ENCODE results near the gene SDK2.

GRCh38 chr17:73470316-73470826, 173.9 kb downstream of the SDK2 start:
- TF ChIP-seq CTCF (IDR thresholded peaks at IDR 0.05) = no peak
- TF ChIP-seq EP300 (IDR thresholded peaks at IDR 0.05) = no peak

All from ovary (tissue), 3 donors.